Measurements from ENCODE around the gene ELK3. TPM values are rescaled to one million over a fixed set of nuclear protein-coding genes. Genes with fewer than 3 reads are reported as not detected.
A peak's percentile ranks its signal among the peaks of the same experiment; 100 is the strongest.

ELK3 gene
- polyA plus RNA-seq, 1 of the 3 experiments (the other 2 are of a cell fraction), result 33.8 TPM

- TF ChIP-seq USF1 (IDR thresholded peaks at IDR 0.05; ENCODE audit: borderline replicate concordance, low read depth), result no peak
- TF ChIP-seq SIN3A (IDR thresholded peaks at IDR 0.05; ENCODE audit: borderline replicate concordance, low read depth, low read length), result no peak
- TF ChIP-seq YY1 (IDR thresholded peaks at IDR 0.05; ENCODE audit: low read depth), result no peak
Observed at GRCh38 chr12:96210376-96211055, 16.3 kb downstream of the ELK3 start (continued).

- Histone ChIP-seq H3K4me2 (0 out of 2 replicates have a peak overlapping the region, but pooled peaks have one; percentile 0), H3K9me2 (no peaks in the 10 kb centered on the region), H3K4me3 (ENCODE audit: low read depth in 2 of 2, low read length in 1 of 2) (no peak overlapping the region), H3K36me3 (replicated peaks in 1 of 2; ENCODE audit: control insufficient read depth in 1 of 2, insufficient read depth in 2 of 2, low read length in 1 of 2) (peaks cover 0 to 15% of the 10 kb centered on the region in 2 experiments), H3K9me3 (no peaks in the 10 kb centered on the region), H3K79me2 (ENCODE audit: insufficient read depth) (peaks cover 100% of the 10 kb centered on the region), H4K20me1 (ENCODE audit: insufficient read depth) (peaks cover 50% of the 10 kb centered on the region), H2AFZ (ENCODE audit: low read depth) (no peak overlapping the region), H3F3A (replicated peaks; ENCODE audit: insufficient read depth) (peaks cover under 1% of the 10 kb centered on the region), H3K27ac (ENCODE audit: low read depth in 2 of 2, low read length in 1 of 2) (peak overlapping the region in 1 of 2 experiments; percentile 14; a peak in 2 of 4 replicates), H3K4me1 (ENCODE audit: control insufficient read depth in 1 of 2, insufficient read depth in 2 of 2, low read depth in 1 of 2, low read length in 1 of 2) (peaks cover 3 to 23% of the 10 kb centered on the region in 2 experiments; a peak in 3 of 4 replicates), H3K9ac (no peak overlapping the region), H3K27me3 (ENCODE audit: insufficient read depth) (no peaks in the 10 kb centered on the region)
- DNase-seq, result no peak
- ChIA-PET CTCF (interaction anchor here (0.7 to 5.3 kb wide), 7 partner anchors 9 to 304 kb away, joined by 3 to 84 read pairs (median 4); partner anchors contain the start of gene CDK17), POLR2A (no interaction called here)
- 95% methylated on average over 3 of the region's 3 CpGs for WGBS (ENCODE audit: low lambda C conversion rate)
- TF ChIP-seq RFX5 (IDR thresholded peaks at IDR 0.05; ENCODE audit: low read length) (no peak), FOXJ3 (CRISPR knock-in tag; IDR thresholded peaks at IDR 0.05) (no peak), YY1 (IDR thresholded peaks at IDR 0.05; ENCODE audit: low read depth) (no peak), NFIC (IDR thresholded peaks at IDR 0.05; ENCODE audit: borderline replicate concordance) (no peak), USF2 (IDR thresholded peaks at IDR 0.05; ENCODE audit: borderline replicate concordance, low read depth, low read length) (no peak)
Observed at GRCh38 chr12:96211988-96212387, 17.8 kb downstream of the ELK3 start.

- ChIA-PET POLR2A (no interaction called here), CTCF (interaction anchor here (0.7 to 5.3 kb wide), 6 partner anchors 9 to 304 kb away, joined by 3 to 84 read pairs (median 5); partner anchors contain the start of gene CDK17)
- peak overlapping the region in 1 of 2 experiments; percentile 61; a peak in 1 of 4 replicates for H3K27ac ChIP-seq (ENCODE audit: low read depth in 2 of 2, low read length in 1 of 2)
- DNase-seq, result no peak
- H3K4me1 ChIP-seq (ENCODE audit: control insufficient read depth in 1 of 2, insufficient read depth in 2 of 2, low read depth in 1 of 2, low read length in 1 of 2), result peaks cover 3 to 20% of the 10 kb centered on the region in 2 experiments; a peak in 3 of 4 replicates
- H3K27me3 ChIP-seq (ENCODE audit: insufficient read depth), result no peaks in the 10 kb centered on the region
- H3K9me2 ChIP-seq, result no peaks in the 10 kb centered on the region
- no peaks in the 10 kb centered on the region for H3K9me3 ChIP-seq
- 92% methylated on average over 10 of the region's 10 CpGs for WGBS (ENCODE audit: low lambda C conversion rate)
- peaks cover 43% of the 10 kb centered on the region for H4K20me1 ChIP-seq (ENCODE audit: insufficient read depth)
- H3K4me3 ChIP-seq (ENCODE audit: low read depth in 2 of 2, low read length in 1 of 2), result no peak overlapping the region
- H3K9ac ChIP-seq, result no peak overlapping the region
- H3K4me2 ChIP-seq, result 0 out of 2 replicates have a peak overlapping the region, but pooled peaks have one; percentile 0
- peaks cover 0 to 15% of the 10 kb centered on the region in 2 experiments for H3K36me3 ChIP-seq (replicated peaks in 1 of 2; ENCODE audit: control insufficient read depth in 1 of 2, insufficient read depth in 2 of 2, low read length in 1 of 2)
- no peak overlapping the region for H2AFZ ChIP-seq (ENCODE audit: low read depth)
- H3K79me2 ChIP-seq (ENCODE audit: insufficient read depth), result peaks cover 100% of the 10 kb centered on the region
- H3F3A ChIP-seq (replicated peaks; ENCODE audit: insufficient read depth), result peaks cover 6% of the 10 kb centered on the region
- TF ChIP-seq SIN3A (IDR thresholded peaks at IDR 0.05; ENCODE audit: borderline replicate concordance, low read depth, low read length) (no peak), FOSL2 (IDR thresholded peaks at IDR 0.05; ENCODE audit: borderline replicate concordance, low read depth) (no peak), REST (IDR thresholded peaks at IDR 0.05; ENCODE audit: low read depth, low read length) (no peak), FOXM1 (IDR thresholded peaks at IDR 0.05; ENCODE audit: low read depth) (no peak), MAX (IDR thresholded peaks at IDR 0.05; ENCODE audit: low read depth) (no peak), USF1 (IDR thresholded peaks at IDR 0.05; ENCODE audit: borderline replicate concordance, low read depth) (no peak), SMC3 (IDR thresholded peaks at IDR 0.05; ENCODE audit: low read depth, low read length) (no peak), CHD2 (IDR thresholded peaks at IDR 0.05; ENCODE audit: low read length, partially characterized antibody) (no peak), NFIC (IDR thresholded peaks at IDR 0.05; ENCODE audit: borderline replicate concordance) (no peak), RXRA (IDR thresholded peaks at IDR 0.05; ENCODE audit: borderline replicate concordance, low read depth) (no peak), YY1 (IDR thresholded peaks at IDR 0.05; ENCODE audit: low read depth) (no peak)
Observed at GRCh38 chr12:96212456-96213375, 18.5 kb downstream of the ELK3 start.

Measured in SK-N-SH (cell line).